Endothelial cell of hepatic sinusoid (primary cell): ENCODE results near the gene PSEN2.
"Not testable (repeated sequence)": the region's sequence is repeated elsewhere in the genome, so short reads cannot be mapped to it uniquely, and the experiment has no call there.

Source experiments
- in situ Hi-C: cut with HindIII; loops from 2 replicates; pipeline ENCODE4 v1.10.0; 2017; ENCODE audit warnings: low sequenced_read_pairs

The PSEN2 gene

DNA sequence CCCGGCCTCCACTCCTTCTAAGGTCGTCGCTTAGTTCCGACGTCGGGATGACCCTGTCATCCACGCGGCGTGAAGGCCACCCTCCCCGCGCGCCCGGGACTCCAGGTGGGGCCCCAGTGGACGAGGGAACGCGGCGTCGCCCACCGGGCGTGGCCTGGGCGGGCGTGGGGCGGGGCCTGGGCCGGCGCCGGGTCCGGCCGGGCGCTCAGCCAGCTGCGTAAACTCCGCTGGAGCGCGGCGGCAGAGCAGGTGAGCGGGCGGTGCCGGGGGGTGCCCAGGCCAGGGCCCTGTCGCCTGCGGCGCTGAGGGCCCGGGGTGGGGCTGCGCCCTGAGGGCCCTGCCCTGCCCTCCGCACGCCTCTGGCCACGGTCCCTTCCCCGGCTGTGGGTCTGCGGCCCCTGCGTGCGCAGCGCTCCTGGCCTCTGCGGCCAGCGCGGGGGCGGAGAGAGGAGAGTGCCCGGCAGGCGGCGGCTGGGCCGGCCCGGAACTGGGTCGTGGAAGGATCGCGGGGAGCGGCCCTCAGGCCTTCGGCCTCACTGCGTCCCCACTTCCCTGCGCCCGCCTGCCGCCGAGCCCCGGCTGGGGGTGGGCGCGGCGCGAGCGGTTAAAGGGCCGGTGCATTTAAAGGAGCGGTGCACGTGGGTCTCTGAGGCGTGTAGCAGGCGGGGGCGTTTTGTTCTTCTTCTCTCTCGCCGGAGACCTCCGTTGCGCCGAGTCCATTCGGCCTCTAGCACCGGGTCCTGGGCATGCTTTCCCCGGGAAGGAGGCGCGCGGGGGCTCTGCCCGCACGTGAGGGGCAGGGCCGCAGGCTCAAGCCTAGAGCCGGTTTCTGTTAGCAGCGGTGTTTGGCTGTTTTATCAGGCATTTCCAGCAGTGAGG lies at the start of gene PSEN2:
PSEN2 (plus strand) TSS at position 216 of the 879 bp plus-strand sequence. CDS start 11,292 bp downstream, outside the sequence.
- in situ Hi-C loops = no loop called here

- in situ Hi-C loops = no loop called here
Measured at GRCh38 chr1:226820941-226821718, 49.3 kb upstream of the PSEN2 start.

DNA sequence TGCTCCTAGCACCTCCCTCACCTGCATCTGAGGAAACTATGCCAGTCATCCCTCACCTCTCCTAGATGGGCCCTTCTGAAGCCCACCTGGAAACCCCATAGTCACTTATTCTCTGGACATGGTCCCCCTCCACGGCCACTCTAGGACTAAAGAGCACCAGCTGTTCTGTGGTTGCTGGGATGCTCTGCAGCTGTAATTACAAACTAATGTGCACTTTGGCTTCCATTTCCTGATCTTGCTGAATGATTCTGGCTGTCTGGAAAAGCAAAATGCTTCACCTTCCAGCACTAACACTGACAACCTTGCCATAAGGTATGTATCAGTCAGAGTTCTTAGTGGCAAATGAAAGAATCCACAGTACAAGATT lies 48.7 kb upstream of the PSEN2 start:
- in situ Hi-C loops = no loop called here

- in situ Hi-C loops = no loop called here
Measured at GRCh38 chr1:226823643-226824042, 46.8 kb upstream of the PSEN2 start.

GRCh38 chr1:226825037-226825745 lies 45.2 kb upstream of the PSEN2 start:
- in situ Hi-C loops = no loop called here

- in situ Hi-C loops = no loop called here
Measured at GRCh38 chr1:226825746-226826100, 44.7 kb upstream of the PSEN2 start.

- in situ Hi-C loops = no loop called here
Measured at GRCh38 chr1:226826479-226827261, 43.7 kb upstream of the PSEN2 start.

GRCh38 chr1:226827458-226827857 lies 43.0 kb upstream of the PSEN2 start:
- in situ Hi-C loops = no loop called here

DNA sequence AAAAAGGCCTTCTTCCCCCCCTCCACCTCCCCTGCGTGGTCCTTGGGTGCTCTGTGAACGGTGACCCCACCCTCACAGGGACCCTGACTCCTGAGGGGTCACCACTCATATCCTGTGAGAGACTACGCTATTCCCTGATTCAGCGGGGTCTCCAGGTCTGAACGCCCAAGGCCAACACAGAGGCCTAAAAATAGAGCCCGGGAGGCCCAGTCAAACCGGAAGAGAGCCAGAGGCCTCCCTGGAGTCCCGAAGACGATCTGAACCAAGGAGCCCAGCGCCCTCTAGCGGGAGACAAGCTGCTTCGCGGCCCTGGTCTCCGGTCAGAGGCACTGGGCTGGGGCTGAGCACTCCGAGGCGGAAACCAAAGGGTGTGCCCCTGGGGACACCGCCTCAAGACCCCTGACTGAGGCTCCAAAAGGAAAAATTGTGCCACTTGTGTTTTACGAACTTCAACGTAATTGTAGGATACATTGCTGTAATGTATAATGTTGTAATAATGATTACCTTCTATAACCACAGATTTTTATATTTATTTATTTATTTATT lies 42.4 kb upstream of the PSEN2 start:
- in situ Hi-C loops = no loop called here

GRCh38 chr1:226829105-226829504 lies 41.3 kb upstream of the PSEN2 start:
- in situ Hi-C loops = no loop called here

DNA sequence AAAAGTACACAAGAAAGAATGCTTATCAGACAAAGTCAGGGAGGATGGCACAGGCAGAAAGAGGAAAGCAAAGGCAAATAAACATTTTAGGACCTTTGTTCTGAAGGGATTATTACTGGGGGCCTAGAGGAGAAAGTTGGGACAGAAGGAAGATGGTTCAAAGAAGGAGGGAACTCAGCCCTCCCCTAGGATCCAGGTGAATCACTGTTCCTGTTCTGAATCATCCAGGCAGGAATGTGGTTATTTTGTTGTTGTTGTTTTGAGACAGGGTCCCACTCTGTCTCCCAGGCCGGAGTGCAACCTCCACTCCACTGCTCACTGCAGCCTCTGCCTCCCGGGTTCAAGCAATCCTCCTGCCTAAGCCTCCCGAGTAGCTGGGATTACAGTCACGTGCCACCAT lies 38.5 kb upstream of the PSEN2 start:
- in situ Hi-C loops = no loop called here

DNA sequence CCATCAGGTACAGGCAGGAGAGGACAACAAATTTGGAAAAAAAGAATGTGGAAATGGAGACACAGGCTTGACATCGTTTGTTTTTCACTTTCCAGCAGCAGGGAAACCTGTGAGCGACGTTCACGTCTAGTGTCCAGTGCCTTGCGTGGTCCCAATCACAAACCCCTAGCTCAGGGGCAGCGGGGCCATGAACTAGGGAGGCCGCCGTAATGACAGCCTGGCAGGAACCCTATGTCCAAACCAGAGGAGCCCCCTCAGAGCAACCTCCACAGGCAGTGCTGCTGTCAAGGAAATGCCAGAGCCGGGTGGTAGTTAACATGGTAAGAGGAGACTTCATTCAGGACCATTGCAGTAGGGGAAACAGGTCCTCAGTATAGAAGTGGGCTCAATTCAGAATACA lies 37.8 kb upstream of the PSEN2 start:
- in situ Hi-C loops = no loop called here

- in situ Hi-C loops = not testable (repeated sequence)
Measured at GRCh38 chr1:226834179-226834578, 36.2 kb upstream of the PSEN2 start.

DNA sequence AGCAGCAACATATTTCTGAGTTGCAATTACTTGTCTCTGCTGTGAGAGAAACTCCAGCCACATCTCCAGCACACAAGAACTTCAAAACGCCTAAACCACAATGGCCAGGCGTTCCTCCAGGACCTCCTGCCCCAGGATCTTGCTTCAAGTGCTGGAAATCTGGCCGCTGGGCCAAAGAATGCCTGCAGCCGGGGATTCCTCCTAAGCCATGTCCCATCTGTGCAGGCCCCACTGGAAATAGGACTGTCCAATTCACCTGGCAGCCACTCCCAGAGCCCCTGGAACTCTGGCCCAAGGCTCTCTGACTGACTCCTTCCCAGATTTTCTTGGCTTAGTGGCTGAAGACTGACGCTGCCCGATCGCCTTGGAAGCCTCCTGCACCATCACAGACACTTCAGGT lies 35.0 kb upstream of the PSEN2 start:
- in situ Hi-C loops = not testable (repeated sequence)

DNA sequence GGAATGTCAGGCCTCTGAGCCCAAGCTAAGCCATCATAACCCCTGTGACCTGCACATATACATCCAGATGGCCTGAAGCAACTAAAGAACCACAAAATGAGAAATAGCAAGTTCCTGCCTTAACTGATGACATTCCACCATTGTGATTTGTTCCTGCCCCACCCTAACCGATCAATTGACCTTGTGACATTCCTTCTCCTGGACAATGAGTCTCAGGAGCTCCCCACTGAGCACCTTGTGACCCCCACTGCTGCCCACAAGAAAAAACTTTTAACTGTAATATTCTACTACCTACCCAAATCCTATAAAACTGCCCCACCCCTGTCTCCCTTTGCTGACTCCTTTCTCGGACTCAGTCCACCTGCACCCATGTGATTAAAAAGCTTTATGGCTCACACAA lies 32.5 kb upstream of the PSEN2 start:
- in situ Hi-C loops = not testable (repeated sequence)

DNA sequence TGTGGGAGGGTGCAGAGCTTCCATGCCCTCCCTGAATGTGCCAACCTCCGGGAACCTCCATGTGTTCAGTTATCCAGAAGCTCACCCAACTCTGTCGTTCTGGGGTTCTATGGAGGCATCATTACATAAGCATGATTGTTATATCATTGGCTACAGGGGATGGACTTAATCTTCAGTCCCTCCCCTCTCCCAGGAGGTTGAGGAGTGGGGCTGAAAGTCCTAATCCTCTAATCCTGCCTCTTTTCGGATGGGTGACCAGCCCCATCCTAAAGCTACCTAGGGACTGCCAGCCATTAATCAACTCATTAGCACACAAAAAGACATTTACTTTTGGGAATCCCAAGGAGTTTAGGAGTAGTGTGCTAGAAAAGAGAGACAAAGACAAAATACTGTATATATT lies 32.0 kb upstream of the PSEN2 start:
- in situ Hi-C loops = no loop called here

- in situ Hi-C loops = loop anchor here (10.0 kb wide), 1 partner anchor 211 kb away; no protein-coding TSS in a partner anchor
Measured at GRCh38 chr1:226845624-226846023, 24.8 kb upstream of the PSEN2 start.

GRCh38 chr1:226846786-226847185 lies 23.6 kb upstream of the PSEN2 start:
- in situ Hi-C loops = loop anchor here (10.0 kb wide), 1 partner anchor 212 kb away; no protein-coding TSS in a partner anchor

GRCh38 chr1:226854548-226854947 lies 15.9 kb upstream of the PSEN2 start:
- in situ Hi-C loops = not testable (repeated sequence)

GRCh38 chr1:226862890-226863289 lies 7.5 kb upstream of the PSEN2 start:
- in situ Hi-C loops = no loop called here
